IMR-90 (cell line): ENCODE data around the gene UBXN6.

Experiments
- BHLHE40 ChIP-seq: fragments of 150-350 bp; IDR thresholded peaks from 2 replicates; pipeline ENCODE4 v1.6.1; 2016; ENCODE audit warnings: mild to moderate bottlenecking, low read depth, low read length
- CEBPB ChIP-seq: IDR thresholded peaks from 2 replicates; pipeline ENCODE4 v1.6.1; 2012; ENCODE audit warnings: low read depth, low read length, improper control_type of control experiment
- CHD1 ChIP-seq: IDR thresholded peaks from 2 replicates; pipeline ENCODE4 v1.6.1; 2012; ENCODE audit warnings: low read depth, low read length, improper control_type of control experiment
- MAZ ChIP-seq: IDR thresholded peaks from 2 replicates; pipeline ENCODE4 v1.6.1; 2012; ENCODE audit warnings: low read depth, mild to moderate bottlenecking, low read length, improper control_type of control experiment, moderate library complexity, borderline replicate concordance
- POLR2A ChIP-seq: IDR thresholded peaks from 2 replicates; pipeline ENCODE4 v1.6.1; 2012; ENCODE audit warnings: mild to moderate bottlenecking, low read depth, low read length
- RCOR1 ChIP-seq: IDR thresholded peaks from 2 replicates; pipeline ENCODE4 v1.6.1; 2012; ENCODE audit warnings: mild to moderate bottlenecking, low read length, improper control_type of control experiment; ENCODE audit not compliant: insufficient replicate concordance
- RFX5 ChIP-seq: IDR thresholded peaks from 2 replicates; pipeline ENCODE4 v1.8.0; 2012; ENCODE audit warnings: low read depth, mild to moderate bottlenecking, low read length, moderate library complexity
- SMC3 ChIP-seq: fragments of 150-350 bp; IDR thresholded peaks from 2 replicates; pipeline ENCODE4 v1.6.1; 2016; ENCODE audit warnings: low read depth, mild to moderate bottlenecking, antibody characterized with exemption, low read length, moderate library complexity
- TF ChIP-seq, protein P1 (sequence below): conservative IDR thresholded peaks from 2 replicates; pipeline ENCODE4 v1.5.1; 2012; ENCODE audit warnings: mild to moderate bottlenecking, low read depth, low read length, improper control_type of control experiment
- TF ChIP-seq, protein P2 (sequence below): fragments of 150-350 bp; IDR thresholded peaks from 2 replicates; pipeline ENCODE4 v1.6.1; 2017; ENCODE audit warnings: mild to moderate bottlenecking, antibody characterized with exemption, low read length, low read depth

DNA sequence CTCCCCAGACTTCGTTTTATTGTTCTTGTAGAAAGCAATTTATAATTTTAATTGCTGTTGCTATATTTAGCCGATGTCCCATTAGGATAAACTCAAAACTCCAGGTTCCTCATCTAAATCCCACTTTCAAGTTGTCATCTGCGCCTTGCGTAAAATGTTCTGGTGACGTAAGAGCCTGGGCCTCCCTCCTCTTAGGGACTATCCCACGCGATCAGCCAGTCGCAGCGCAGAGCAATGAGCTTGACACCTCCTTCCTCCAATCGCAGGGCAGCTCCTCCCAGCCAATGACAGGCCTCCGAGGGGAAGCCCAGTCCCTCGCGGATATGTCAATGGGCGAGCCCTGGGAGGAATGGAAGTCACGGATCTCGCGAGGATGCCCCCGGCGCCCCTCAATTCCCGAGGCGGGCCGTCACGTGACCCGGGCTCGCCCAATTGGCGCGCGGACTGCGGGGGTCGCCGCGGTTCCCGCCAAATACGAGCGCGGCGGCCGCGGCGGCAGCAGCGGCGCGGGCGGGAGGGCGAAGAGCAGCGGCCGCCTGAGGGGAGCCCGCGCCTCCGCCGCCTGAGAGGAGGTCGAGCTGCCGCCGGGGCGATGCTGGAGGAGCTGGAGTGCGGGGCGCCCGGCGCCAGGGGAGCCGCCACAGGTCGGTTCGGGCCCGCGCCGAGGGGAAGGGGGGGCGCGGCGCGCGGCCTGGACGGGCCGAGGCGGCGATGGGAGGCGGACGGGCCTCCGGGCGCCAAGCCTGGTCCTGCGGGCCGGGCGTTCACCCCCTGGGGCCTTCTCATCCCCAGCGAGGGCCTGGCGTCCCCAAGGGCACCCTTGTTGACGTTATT is 55.2 kb downstream of the UBXN6 start, which contains the start of gene CHAF1A:
- TF ChIP-seq, protein P1, sequence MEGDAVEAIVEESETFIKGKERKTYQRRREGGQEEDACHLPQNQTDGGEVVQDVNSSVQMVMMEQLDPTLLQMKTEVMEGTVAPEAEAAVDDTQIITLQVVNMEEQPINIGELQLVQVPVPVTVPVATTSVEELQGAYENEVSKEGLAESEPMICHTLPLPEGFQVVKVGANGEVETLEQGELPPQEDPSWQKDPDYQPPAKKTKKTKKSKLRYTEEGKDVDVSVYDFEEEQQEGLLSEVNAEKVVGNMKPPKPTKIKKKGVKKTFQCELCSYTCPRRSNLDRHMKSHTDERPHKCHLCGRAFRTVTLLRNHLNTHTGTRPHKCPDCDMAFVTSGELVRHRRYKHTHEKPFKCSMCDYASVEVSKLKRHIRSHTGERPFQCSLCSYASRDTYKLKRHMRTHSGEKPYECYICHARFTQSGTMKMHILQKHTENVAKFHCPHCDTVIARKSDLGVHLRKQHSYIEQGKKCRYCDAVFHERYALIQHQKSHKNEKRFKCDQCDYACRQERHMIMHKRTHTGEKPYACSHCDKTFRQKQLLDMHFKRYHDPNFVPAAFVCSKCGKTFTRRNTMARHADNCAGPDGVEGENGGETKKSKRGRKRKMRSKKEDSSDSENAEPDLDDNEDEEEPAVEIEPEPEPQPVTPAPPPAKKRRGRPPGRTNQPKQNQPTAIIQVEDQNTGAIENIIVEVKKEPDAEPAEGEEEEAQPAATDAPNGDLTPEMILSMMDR = no peak
- peak; percentile 59 for TF ChIP-seq POLR2A
- TF ChIP-seq CEBPB = peak; percentile 96
- TF ChIP-seq CHD1 = no peak
- TF ChIP-seq SMC3 = no peak
- TF ChIP-seq, protein P2, sequence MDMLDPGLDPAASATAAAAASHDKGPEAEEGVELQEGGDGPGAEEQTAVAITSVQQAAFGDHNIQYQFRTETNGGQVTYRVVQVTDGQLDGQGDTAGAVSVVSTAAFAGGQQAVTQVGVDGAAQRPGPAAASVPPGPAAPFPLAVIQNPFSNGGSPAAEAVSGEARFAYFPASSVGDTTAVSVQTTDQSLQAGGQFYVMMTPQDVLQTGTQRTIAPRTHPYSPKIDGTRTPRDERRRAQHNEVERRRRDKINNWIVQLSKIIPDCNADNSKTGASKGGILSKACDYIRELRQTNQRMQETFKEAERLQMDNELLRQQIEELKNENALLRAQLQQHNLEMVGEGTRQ = peak; percentile 99
- no peak for TF ChIP-seq RCOR1
- peak; percentile 32; the same call in 1 of the 2 replicates for TF ChIP-seq MAZ
- TF ChIP-seq RFX5 = no peak
- peak; percentile 76 for TF ChIP-seq BHLHE40
